GM21360 (cell line): ENCODE measurements around the gene SRSF3.
"Not testable (repeated sequence)": the region's sequence is repeated elsewhere in the genome, so short reads cannot be mapped to it uniquely, and the experiment has no call there.

Experiments used
- ATAC-seq: cut with Tn5 transposase; IDR thresholded peaks from one replicate; pipeline ENCODE4 v1.9.1; 2021; ENCODE audit warnings: mild to moderate bottlenecking, moderate library complexity; ENCODE audit not compliant: unreplicated experiment

The SRSF3 gene

DNA sequence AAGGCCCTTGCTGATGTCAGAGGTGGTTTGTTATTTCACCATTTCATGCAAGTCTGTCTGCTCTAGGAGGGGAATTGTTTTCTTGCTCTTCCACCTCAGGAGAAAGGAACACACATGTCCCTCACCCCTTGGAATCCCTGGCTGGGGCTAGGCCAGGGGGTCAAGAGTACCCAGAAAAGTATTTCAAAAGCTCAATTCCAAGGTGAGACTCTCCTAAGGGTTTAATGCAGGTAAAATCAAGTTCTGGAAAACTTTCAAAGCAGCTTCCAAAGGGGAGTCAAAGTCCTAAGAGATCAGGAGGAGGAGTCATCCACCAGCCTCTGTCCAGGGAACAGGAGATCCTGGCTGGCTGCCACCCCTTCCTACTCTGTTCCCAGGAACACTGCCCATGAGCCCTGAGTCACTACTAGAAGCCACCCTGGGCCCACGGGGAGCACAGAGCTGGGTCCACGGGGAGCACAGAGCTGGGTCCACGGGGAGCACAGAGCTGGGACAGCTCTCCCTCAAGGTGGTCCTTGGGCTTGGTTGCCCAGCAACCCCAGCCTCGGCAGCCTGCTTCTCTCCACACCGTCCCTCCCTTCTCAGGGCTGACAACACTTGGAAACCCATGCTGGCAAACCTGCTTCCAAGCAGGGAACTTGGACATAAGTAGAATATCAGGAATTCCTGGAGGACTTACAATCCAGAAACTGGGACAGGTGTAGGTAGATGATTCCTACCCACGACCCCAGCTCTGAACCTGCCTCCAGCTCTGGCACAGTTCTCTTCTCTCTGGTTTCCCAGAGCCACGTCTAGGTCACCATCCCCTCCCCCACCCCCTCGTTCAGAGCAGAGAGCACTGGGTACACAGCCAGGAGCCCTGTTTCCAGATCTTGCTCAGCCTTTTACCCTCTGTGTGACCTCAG, 49.0 kb downstream of the SRSF3 start:
- no peak for ATAC-seq

DNA sequence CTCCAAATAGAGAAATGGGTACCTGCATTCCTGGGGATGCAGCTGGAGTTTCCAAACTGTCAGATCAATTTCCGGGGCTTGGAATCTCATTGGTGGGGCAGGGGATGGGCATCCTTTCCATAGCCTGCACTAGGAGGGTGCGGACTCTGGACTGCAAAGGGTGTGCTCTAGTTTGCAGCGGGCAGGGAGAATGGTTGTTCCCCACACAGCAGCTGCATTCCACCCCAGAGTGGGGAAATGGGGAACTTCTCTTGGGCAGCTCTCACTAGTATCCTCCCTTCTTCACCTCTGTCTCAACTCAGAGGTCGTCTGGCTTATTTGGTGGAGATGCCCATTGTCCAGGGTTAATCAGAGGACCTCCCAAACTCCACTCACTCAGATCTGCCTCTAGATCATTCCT, 49.8 kb downstream of the SRSF3 start:
- ATAC-seq = no peak

- ATAC-seq = no peak
These were observed 54.9 kb downstream of the SRSF3 start for GRCh38 chr6:36649086-36649485.

- no peak for ATAC-seq
These were observed 55.7 kb downstream of the SRSF3 start for GRCh38 chr6:36649701-36650484.

GRCh38 chr6:36650848-36651478, 56.8 kb downstream of the SRSF3 start:
- ATAC-seq = peak; percentile 74

DNA sequence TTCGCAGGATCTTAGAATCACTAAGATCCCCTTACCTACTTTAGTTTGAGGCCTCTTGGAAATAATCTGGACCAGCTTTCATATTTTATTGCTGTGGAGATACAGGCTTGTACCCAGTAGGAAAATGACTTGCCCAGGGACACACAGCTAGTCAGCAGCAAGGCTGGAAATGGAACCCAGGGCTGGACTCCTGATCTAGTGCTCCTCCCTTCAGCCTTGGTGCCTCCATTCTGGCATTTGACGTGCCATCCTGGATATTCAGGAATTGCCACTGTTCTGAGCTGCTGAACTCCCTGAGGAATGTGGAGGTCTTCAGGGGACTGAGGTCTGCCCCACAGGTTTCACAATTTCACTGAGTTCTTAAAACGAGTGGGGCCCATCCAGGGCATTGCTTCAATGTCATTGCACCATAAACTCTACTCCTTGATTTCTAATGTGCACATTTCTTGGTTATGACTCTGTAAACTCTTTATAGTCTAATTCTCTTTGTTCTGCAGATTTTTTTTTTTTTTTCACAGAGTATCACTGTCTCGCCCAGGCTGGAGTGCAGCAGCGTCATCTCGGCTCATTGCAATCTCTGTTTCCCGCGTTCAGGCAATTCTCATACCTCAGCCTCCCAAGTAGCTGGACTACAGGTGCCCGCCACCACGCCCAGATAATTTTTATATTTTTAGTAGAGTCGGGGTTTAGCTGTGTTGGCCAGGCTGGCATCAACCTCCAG, 57.7 kb downstream of the SRSF3 start:
- no peak for ATAC-seq

- ATAC-seq = not testable (repeated sequence)
These were observed 60.3 kb downstream of the SRSF3 start for GRCh38 chr6:36654469-36654868.
